Fibroblast of villous mesenchyme (primary cell): ENCODE results near the gene LRRC71. TPM values are rescaled to one million over a fixed set of nuclear protein-coding genes. Genes with fewer than 3 reads are reported as not detected.

ENCODE experiments used
- DNase-seq: peaks from one replicate; pipeline ENCODE4 v3.0.0-alpha.2; 2010; ENCODE audit warnings: low read depth
- H3K4me3 ChIP-seq: 2 replicates; pipeline ENCODE4 v1.5.1; 2011; ENCODE audit warnings: low read depth, mild to moderate bottlenecking, low read length
- CTCF ChIP-seq: IDR thresholded peaks from 2 replicates; pipeline ENCODE4 v1.5.1; 2012; ENCODE audit warnings: low read depth, mild to moderate bottlenecking, low read length; ENCODE audit not compliant: insufficient read depth
- small RNA-seq: library from RNA; depleted of rRNA; stranded (forward); fragments of <200 nt; gene quantifications from one replicate; pipeline ENCODE3, GENCODE V24; 2012
- total RNA-seq: library from RNA; depleted of rRNA; stranded (reverse); fragments of >200 nt; gene quantifications from 2 replicates; pipeline ENCODE4 v1.2.3, GENCODE V29; 2012

The LRRC71 gene
- total RNA-seq, 1 donor, result not detected

- no peak overlapping the region for H3K4me3 ChIP-seq
- no peak for DNase-seq
- TF ChIP-seq CTCF, result no peak
Observed at GRCh38 chr1:156975084-156975483, 54.7 kb downstream of the LRRC71 start.

- TF ChIP-seq CTCF, result no peak
- no peak overlapping the region for H3K4me3 ChIP-seq
- DNase-seq, result no peak
Observed at GRCh38 chr1:156980551-156980950, 60.1 kb downstream of the LRRC71 start.

Small RNA genes within 50 kb of the gene (small RNA-seq; reads per million reads assigned to genes)
- not detected for gene MIR765

Other genes with a start within 250 kb of the LRRC71 start
- 66.4 and 66.9 TPM in 2 replicates for gene NES, start 243.2 kb upstream of the LRRC71 start, total RNA-seq
- 39.0 and 80.7 TPM in 2 replicates for gene CRABP2, start 215.0 kb upstream of the LRRC71 start, total RNA-seq
- gene METTL25B, start 192.2 kb upstream of the LRRC71 start, total RNA-seq, result 9.0 and 12.5 TPM in 2 replicates
- gene ISG20L2, start 191.9 kb upstream of the LRRC71 start, total RNA-seq, result 17.4 and 22.9 TPM in 2 replicates
- 21.6 and 26.1 TPM in 2 replicates for gene MRPL24, start 179.5 kb upstream of the LRRC71 start, total RNA-seq
- gene HDGF, start 169.0 kb upstream of the LRRC71 start, total RNA-seq, result 196 and 197 TPM in 2 replicates
- gene PRCC, start 153.1 kb upstream of the LRRC71 start, total RNA-seq, result 19.0 TPM in 2 replicates
- gene SH2D2A, start 103.8 kb upstream of the LRRC71 start, total RNA-seq, result not detected in 2 replicates
- not detected in 2 replicates for gene INSRR, start 61.5 kb upstream of the LRRC71 start, total RNA-seq
- gene NTRK1, start 59.8 kb upstream of the LRRC71 start, total RNA-seq, result not detected in 2 replicates
- 11.3 and 12.1 TPM in 2 replicates for gene PEAR1, start 26.9 kb upstream of the LRRC71 start, total RNA-seq
- 34.1 and 35.8 TPM in 2 replicates for gene ARHGEF11, start 125.1 kb downstream of the LRRC71 start, total RNA-seq
- not detected in 2 replicates for gene ETV3L, start 179.2 kb downstream of the LRRC71 start, total RNA-seq
- 12.9 and 13.0 TPM in 2 replicates for gene ETV3, start 217.8 kb downstream of the LRRC71 start, total RNA-seq